Activated CD4-positive, alpha-beta T cell treated with anti-CD3 and anti-CD28 coated beads, Interleukin-2, amount 10 ng/mL, durations not matched to agents 7 days and 5 days (primary cell): ENCODE results near the gene TC2N. TPM values are rescaled to one million over a fixed set of nuclear protein-coding genes. Genes with fewer than 3 reads are reported as not detected.
"Not testable (repeated sequence)": the region's sequence is repeated elsewhere in the genome, so short reads cannot be mapped to it uniquely, and the experiment has no call there.

ENCODE experiments used
- CTCF ChIA-PET: fragments of 350-600 bp; sonication (Branson Sonifier 250); formaldehyde crosslinking; loops from one replicate; lab custom pipeline; 2021; ENCODE audit warnings: antibody characterized with exemption; lab: Charles Lee
- POLR2A ChIA-PET: fragments of 350-600 bp; sonication (Branson Sonifier 250); formaldehyde crosslinking; loops from one replicate; lab custom pipeline; 2021; ENCODE audit warnings: antibody characterized with exemption; lab: Charles Lee
- DNase-seq: peaks from one replicate; pipeline ENCODE4 v3.0.0-alpha.2; 2020
- H3K27ac Mint-ChIP-seq: one replicate; pipeline ENCODE4 v1.8.0; 2021; ENCODE audit warnings: mild to moderate bottlenecking, moderate library complexity, mixed read lengths
- H3K27me3 Mint-ChIP-seq: one replicate; pipeline ENCODE4 v1.8.0; 2021; ENCODE audit warnings: mixed read lengths
- H3K36me3 Mint-ChIP-seq: one replicate; pipeline ENCODE4 v1.8.0; 2021; ENCODE audit warnings: low read depth, mixed read lengths
- H3K4me1 Mint-ChIP-seq: one replicate; pipeline ENCODE4 v1.8.0; 2021; ENCODE audit warnings: mixed read lengths
- H3K4me3 Mint-ChIP-seq: one replicate; pipeline ENCODE4 v1.8.0; 2021; ENCODE audit warnings: mild to moderate bottlenecking, moderate library complexity, mixed read lengths
- H3K9me3 Mint-ChIP-seq: one replicate; pipeline ENCODE4 v1.8.0; 2021; ENCODE audit warnings: mixed read lengths
- total RNA-seq, 2 experiments: library from RNA; stranded (reverse); gene quantifications; one replicate each; pipeline ENCODE4 v1.2.3, GENCODE V29; 2021

Gene TC2N
- total RNA-seq, 2 experiments from 2014 or later, result 196 to 216 TPM

DNA sequence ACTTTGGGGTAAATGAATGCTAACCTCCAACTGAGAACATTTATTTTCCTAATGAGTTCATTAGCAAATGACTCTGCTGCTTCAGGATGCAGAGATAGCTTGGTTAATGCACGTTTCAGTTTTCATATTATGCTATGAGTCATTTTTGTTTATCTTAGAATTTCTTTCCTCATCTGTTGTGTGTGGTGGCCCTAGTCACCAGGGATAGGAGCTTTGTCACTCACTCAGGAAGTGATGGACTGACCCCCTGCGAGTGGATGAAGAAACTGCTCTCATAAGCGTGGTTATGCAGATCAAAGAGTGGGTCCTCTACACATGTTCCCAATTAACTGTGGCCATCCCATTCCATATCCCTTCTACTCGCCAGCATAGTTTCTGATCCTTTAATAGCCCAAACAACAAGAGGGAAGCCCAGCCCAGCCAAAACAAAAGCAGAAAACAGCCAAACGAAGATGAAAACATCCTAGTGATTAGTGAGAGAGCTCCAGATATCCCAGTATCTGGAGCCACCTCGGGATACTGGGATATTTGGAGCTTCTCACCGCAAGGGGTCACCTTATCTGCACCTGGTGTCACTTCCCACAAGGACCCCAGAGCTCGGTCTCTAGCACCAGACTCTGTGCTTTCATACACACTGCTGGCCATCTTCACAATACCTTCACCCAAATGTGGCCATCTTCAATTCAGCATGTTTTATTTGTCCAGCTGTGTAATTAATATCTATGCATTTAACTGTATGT lies 8.6 kb downstream of the TC2N start:
- Mint-ChIP-seq H3K27ac (peak overlapping the region; percentile 68), H3K4me1 (peaks cover 88% of the 10 kb centered on the region), H3K9me3 (no peaks in the 10 kb centered on the region), H3K4me3 (peak overlapping the region; percentile 11), H3K27me3 (no peaks in the 10 kb centered on the region), H3K36me3 (peaks cover 84% of the 10 kb centered on the region)
- DNase-seq, result no peak
- ChIA-PET POLR2A (no interaction called here), CTCF (interaction anchor here (0.7 to 1.4 kb wide), 5 partner anchors 9 to 53 kb away, joined by 3 to 4 read pairs (median 3); partner anchors contain the start of gene TC2N)

DNA sequence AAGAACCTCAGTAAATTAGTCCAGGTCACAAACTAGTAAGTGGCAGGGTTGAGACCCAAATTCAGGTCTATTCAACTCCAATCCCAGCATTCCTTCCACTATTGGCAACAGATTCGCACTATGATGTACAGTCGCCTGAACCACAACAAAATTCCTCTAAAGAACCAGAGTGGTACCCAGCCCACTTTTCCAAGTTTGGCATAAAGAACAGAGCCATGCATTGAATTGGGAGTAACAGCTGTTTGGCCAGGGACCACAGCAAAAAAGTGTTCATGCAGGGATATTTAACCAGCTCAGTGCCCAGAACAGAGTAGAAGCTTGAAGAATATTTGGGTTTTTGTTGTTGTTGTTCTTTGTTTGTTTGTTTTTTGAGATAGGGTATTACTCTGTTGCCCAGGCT lies 9.7 kb downstream of the TC2N start:
- H3K4me1 Mint-ChIP-seq, result peaks cover 83% of the 10 kb centered on the region
- no peak for DNase-seq
- no peak overlapping the region for H3K4me3 Mint-ChIP-seq
- no peaks in the 10 kb centered on the region for H3K9me3 Mint-ChIP-seq
- CTCF ChIA-PET, result interaction anchor here (1.1 kb wide), 1 partner anchor 12 kb away, joined by 4 read pairs; no protein-coding TSS in a partner anchor
- peaks cover 79% of the 10 kb centered on the region for H3K36me3 Mint-ChIP-seq
- H3K27me3 Mint-ChIP-seq, result no peaks in the 10 kb centered on the region
- POLR2A ChIA-PET, result no interaction called here
- H3K27ac Mint-ChIP-seq, result no peak overlapping the region

DNA sequence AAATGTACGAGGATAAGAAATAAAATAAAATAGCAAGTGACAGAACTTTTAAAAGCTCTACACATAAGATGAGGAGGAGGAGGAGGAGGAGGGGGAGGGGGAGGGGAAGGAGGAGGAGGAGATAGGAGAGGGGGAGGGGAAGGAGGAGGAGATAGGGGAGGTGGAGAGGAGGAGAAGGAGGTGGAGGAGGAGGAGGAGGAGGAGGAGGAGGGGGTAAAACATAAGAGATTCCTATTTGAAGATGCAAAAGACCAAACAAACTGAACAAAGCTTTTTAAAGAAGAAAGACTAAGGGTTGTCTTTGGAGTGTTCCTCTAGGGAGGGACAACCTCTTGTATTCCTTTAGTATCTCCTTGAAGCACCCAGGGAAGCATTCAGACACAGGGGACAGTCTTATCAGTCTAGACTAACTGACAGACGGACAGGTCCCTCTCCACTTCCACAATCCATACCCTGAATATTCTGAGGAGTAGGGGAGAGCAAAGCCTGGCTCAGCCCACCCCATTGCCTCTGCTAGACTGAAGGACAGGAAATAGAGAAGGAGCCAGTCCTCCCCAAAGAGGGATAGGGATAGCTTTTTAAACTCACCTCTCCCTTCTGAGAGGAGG lies 12.9 kb downstream of the TC2N start:
- CTCF ChIA-PET, result interaction anchor here (0.6 to 1.6 kb wide), 5 partner anchors 10 to 143 kb away, joined by 3 to 4 read pairs (median 3); no protein-coding TSS in a partner anchor
- H3K36me3 Mint-ChIP-seq, result peaks cover 79% of the 10 kb centered on the region
- no peak overlapping the region for H3K4me3 Mint-ChIP-seq
- H3K27me3 Mint-ChIP-seq, result no peaks in the 10 kb centered on the region
- H3K27ac Mint-ChIP-seq, result peak overlapping the region; percentile 50
- H3K9me3 Mint-ChIP-seq, result no peaks in the 10 kb centered on the region
- no peak for DNase-seq
- POLR2A ChIA-PET, result no interaction called here
- peaks cover 66% of the 10 kb centered on the region for H3K4me1 Mint-ChIP-seq

DNA sequence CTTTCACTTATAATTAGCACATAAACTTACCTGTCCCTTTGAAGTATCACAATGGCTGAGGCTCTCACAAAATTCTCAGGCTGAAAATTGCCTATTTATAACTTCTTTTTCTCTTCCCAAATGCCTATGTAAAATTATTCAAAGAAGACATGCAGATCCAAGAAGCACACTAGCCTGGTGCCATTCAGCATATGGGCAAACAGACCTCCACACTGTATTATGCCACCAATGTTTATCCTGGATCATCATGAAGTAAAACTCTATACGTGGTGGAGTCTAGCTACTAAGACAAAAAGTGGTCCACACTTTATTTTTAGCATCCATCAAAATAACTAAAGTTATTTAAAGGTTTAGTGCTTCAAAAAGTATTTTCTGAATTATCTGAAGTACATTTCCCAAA lies 15.8 kb downstream of the TC2N start:
- Mint-ChIP-seq H3K9me3 (no peaks in the 10 kb centered on the region), H3K27ac (no peak overlapping the region), H3K4me1 (peaks cover 45% of the 10 kb centered on the region), H3K27me3 (no peaks in the 10 kb centered on the region), H3K4me3 (no peak overlapping the region), H3K36me3 (peaks cover 77% of the 10 kb centered on the region)
- no peak for DNase-seq
- POLR2A ChIA-PET, result no interaction called here
- CTCF ChIA-PET, result interaction anchor here (1.0 to 1.4 kb wide), 2 partner anchors 9 to 41 kb away, joined by 3 read pairs; no protein-coding TSS in a partner anchor

DNA sequence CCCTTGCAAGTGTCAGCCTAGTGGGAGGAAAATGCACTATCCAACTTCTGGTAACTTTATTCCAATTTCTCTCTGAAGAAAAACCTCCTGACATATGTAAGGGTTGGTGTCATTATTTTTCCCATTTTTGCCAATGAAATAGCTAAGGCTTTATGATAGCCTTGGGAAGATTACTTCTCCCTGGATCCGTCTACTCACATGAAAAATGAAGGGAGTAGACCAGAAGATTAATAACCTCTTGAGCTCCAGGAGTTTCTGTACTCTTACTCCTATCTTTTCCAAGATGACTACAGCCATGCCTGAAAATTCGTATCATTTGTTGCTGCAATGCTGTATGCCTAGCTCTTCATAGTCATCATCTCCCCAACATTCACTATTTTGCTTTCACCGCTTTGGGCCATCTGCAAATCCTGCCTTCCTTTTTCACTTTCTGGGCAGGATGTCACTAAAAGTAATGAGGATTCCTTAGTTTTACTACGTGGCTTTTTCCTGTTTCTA lies 18.8 kb downstream of the TC2N start:
- no peak overlapping the region for H3K27ac Mint-ChIP-seq
- POLR2A ChIA-PET, result no interaction called here
- no peak overlapping the region for H3K4me3 Mint-ChIP-seq
- no peaks in the 10 kb centered on the region for H3K27me3 Mint-ChIP-seq
- no peak for DNase-seq
- peaks cover 79% of the 10 kb centered on the region for H3K36me3 Mint-ChIP-seq
- H3K9me3 Mint-ChIP-seq, result no peaks in the 10 kb centered on the region
- H3K4me1 Mint-ChIP-seq, result peaks cover 26% of the 10 kb centered on the region
- CTCF ChIA-PET, result no interaction called here

DNA sequence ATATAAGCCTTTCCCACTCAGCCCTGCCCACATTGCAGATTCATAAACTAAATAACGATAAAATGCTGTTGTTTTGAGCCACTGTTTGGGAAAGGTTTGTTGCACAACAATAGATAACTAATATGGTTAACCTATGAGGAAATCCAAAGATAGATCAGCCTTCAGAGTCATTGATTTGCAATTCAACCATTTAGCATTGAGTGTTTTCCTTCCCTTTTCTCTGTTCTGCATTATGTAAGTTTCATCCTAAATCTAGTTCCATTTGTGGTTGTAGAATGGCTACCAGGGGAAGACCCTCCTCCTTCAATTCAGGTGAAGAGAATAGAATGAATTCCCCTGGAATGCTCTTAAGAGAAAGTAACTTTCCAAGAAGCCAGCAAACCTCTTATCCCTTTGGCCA lies 19.6 kb downstream of the TC2N start:
- DNase-seq, result no peak
- peaks cover 82% of the 10 kb centered on the region for H3K36me3 Mint-ChIP-seq
- CTCF ChIA-PET, result no interaction called here
- H3K27ac Mint-ChIP-seq, result no peak overlapping the region
- no peaks in the 10 kb centered on the region for H3K27me3 Mint-ChIP-seq
- POLR2A ChIA-PET, result no interaction called here
- H3K4me1 Mint-ChIP-seq, result peaks cover 26% of the 10 kb centered on the region
- no peak overlapping the region for H3K4me3 Mint-ChIP-seq
- no peaks in the 10 kb centered on the region for H3K9me3 Mint-ChIP-seq

DNA sequence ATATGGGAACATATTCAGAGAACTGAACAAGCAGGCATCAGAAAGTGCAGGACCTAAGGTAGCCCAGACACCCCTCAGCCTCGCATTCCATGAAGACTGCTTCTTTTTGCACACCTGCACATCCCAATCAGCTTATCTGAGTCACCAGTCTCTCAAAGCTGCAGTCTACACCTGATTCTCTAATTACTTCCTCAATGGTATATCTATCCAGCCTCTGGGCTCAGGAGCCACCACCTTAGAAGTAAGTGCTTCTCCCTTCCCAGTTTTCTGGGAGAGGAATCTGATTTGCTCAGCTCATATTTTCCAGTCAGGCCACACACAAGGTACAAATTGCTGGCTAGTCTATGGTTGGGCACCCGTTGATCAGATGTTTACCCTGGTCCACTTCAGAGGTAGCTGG lies 21.7 kb downstream of the TC2N start:
- DNase-seq, result no peak
- ChIA-PET CTCF (interaction anchor here (0.7 kb wide), 1 partner anchor 10 kb away, joined by 3 read pairs; no protein-coding TSS in a partner anchor), POLR2A (no interaction called here)
- Mint-ChIP-seq H3K27me3 (no peaks in the 10 kb centered on the region), H3K27ac (no peak overlapping the region), H3K36me3 (peaks cover 86% of the 10 kb centered on the region), H3K4me3 (no peak overlapping the region), H3K4me1 (peaks cover 34% of the 10 kb centered on the region), H3K9me3 (no peaks in the 10 kb centered on the region)

DNA sequence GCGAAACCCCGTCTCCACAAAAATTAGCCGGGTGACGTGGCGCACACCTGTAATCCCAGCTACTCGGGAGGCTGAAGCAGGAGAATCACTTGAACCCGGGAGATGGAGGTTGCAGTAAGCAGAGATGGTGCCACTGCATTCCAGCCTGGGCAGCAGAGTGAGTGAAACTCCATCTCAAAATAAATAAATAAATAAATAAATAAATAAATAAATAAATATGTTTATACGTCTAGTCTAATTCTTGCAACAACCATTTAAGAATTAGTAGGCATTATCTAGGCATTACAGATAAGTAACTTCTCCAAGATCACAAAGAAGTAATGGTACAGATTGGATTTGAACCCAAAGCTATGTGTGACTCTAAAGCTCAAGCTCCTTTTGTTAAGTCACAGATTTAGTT lies 22.3 kb downstream of the TC2N start:
- DNase-seq, CTCF ChIA-PET, H3K27ac Mint-ChIP-seq, H3K9me3 Mint-ChIP-seq, POLR2A ChIA-PET, H3K4me3 Mint-ChIP-seq, H3K27me3 Mint-ChIP-seq: not testable (repeated sequence)
- H3K4me1 Mint-ChIP-seq, result peaks cover 38% of the 10 kb centered on the region
- peaks cover 87% of the 10 kb centered on the region for H3K36me3 Mint-ChIP-seq

DNA sequence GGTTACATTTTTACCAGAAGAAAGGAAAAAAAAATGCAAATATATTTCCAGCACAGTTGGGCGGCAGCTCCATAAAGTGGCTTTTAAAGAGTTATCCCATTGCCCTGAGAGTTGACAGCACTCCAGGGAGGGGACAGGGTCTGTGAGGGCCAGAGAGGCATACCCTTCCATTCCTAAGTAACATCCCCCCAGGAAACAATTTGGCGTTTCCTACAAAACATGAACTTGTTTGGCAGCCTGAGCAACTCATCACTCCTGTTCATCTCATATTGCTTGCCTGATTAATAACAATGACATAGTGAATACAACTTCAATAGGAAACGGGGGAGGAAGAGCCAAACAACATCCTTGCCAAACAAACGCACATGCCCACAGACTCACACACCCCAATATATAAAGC lies 23.3 kb downstream of the TC2N start:
- H3K36me3 Mint-ChIP-seq, result peaks cover 88% of the 10 kb centered on the region
- H3K27me3 Mint-ChIP-seq, result no peaks in the 10 kb centered on the region
- ChIA-PET CTCF (no interaction called here), POLR2A (no interaction called here)
- DNase-seq, result no peak
- peaks cover 46% of the 10 kb centered on the region for H3K4me1 Mint-ChIP-seq
- H3K27ac Mint-ChIP-seq, result no peak overlapping the region
- H3K4me3 Mint-ChIP-seq, result no peak overlapping the region
- H3K9me3 Mint-ChIP-seq, result peaks cover 3% of the 10 kb centered on the region

DNA sequence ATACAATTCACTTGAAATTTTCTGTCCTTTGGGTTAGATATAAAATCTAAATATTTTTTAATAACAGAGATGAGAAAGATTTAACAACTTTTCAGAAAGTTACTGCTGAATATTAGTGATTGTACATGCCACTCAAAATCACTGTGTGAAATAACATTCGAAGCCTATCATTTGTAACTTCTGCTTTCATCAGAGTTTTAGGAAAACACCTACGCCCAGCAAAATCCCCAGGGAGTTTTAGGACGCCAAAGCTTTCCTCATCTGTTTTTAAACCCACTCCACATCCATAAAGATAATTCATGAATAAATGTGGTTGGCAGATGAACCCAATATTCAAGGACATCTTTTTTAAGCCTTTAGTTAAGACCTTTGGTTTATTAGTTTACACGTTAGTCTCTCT lies 23.9 kb downstream of the TC2N start:
- DNase-seq, result no peak
- H3K9me3 Mint-ChIP-seq, result peaks cover 3% of the 10 kb centered on the region
- no peak overlapping the region for H3K27ac Mint-ChIP-seq
- H3K36me3 Mint-ChIP-seq, result peaks cover 88% of the 10 kb centered on the region
- ChIA-PET POLR2A (no interaction called here), CTCF (no interaction called here)
- H3K4me3 Mint-ChIP-seq, result no peak overlapping the region
- peaks cover 50% of the 10 kb centered on the region for H3K4me1 Mint-ChIP-seq
- no peaks in the 10 kb centered on the region for H3K27me3 Mint-ChIP-seq

DNA sequence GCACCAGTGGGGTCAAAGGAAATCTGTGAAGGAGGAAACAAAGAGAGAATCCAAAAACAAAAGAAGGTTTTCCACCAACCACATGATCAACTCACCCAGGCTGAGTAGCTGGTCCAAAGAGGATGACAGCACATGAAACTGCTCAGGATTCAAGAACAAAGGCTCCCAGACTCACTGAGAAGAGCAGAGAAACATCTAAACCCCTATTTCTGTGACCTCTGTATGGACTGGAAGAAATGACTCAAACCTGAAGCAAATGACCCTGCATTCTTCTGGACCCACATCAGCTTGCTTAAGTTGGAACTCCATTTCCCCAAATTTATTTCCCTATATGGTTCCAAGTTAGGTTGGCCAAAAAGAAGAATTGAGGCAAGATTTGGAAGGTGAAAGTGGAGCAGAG lies 26.3 kb downstream of the TC2N start:
- Mint-ChIP-seq H3K9me3 (peaks cover 3% of the 10 kb centered on the region), H3K27me3 (no peaks in the 10 kb centered on the region), H3K4me1 (peaks cover 69% of the 10 kb centered on the region), H3K27ac (no peak overlapping the region), H3K4me3 (no peak overlapping the region), H3K36me3 (peaks cover 87% of the 10 kb centered on the region)
- CTCF ChIA-PET, result interaction anchor here (1.4 to 1.8 kb wide), 2 partner anchors 14 to 42 kb away, joined by 3 to 4 read pairs; no protein-coding TSS in a partner anchor
- POLR2A ChIA-PET, result no interaction called here
- no peak for DNase-seq

DNA sequence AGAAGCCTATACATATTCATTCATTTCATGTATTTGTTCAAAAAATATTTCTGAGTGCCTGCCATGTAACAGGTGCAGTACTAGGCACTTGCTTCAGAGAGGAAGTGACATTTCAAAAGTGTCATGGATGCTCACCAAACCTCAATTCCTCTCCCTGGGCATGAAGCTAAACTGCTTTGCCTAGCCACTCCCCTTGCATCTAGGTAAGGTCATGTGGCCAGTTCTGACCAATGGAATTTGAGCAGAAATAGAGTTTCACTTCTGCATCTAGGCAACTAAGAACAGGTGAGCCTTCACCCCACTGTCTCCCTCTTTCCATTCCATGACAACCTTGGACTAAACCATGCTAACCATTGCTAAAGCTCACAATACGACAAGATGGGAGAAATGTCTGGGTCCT lies 27.6 kb downstream of the TC2N start:
- Mint-ChIP-seq H3K27ac (no peak overlapping the region), H3K36me3 (peaks cover 83% of the 10 kb centered on the region), H3K27me3 (no peaks in the 10 kb centered on the region), H3K4me1 (peaks cover 77% of the 10 kb centered on the region), H3K9me3 (peaks cover 3% of the 10 kb centered on the region), H3K4me3 (no peak overlapping the region)
- POLR2A ChIA-PET, result no interaction called here
- peak; percentile 16 for DNase-seq
- CTCF ChIA-PET, result interaction anchor here (1.4 to 1.8 kb wide), 2 partner anchors 16 to 43 kb away, joined by 3 to 4 read pairs; no protein-coding TSS in a partner anchor

DNA sequence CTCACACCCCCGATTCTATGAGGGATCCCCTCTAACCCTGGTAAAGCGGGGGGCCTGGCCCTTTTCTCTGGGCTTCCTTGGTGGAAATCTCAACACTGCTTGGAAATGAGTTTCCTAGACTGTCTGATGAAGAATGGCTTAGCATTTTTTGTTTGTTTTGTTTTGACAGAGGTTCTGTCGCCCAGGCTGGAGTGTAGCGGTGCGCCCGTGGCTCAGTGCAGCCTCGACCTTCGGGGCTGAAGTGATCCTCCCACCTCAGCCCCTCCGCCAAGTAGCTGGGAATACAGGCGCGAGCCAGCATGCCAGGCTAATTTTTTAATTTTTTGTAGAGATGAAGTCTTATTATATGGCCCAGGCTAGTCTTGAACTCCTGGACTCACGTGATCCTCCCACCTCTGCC lies 30.3 kb downstream of the TC2N start:
- H3K9me3 Mint-ChIP-seq, result peaks cover 3% of the 10 kb centered on the region
- POLR2A ChIA-PET, result no interaction called here
- H3K27ac Mint-ChIP-seq, result no peak overlapping the region
- no peaks in the 10 kb centered on the region for H3K27me3 Mint-ChIP-seq
- peaks cover 78% of the 10 kb centered on the region for H3K4me1 Mint-ChIP-seq
- peaks cover 78% of the 10 kb centered on the region for H3K36me3 Mint-ChIP-seq
- H3K4me3 Mint-ChIP-seq, result peak overlapping the region; percentile 75
- CTCF ChIA-PET, result interaction anchor here (1.2 kb wide), 1 partner anchor 10 kb away, joined by 3 read pairs; no protein-coding TSS in a partner anchor
- no peak for DNase-seq
